ENCODE measurements around the gene GCNA. TPM values are rescaled to one million over a fixed set of nuclear protein-coding genes. Genes with fewer than 3 reads are reported as not detected.

The GCNA gene
- total and polyA plus RNA-seq, 10 of the 15 experiments (the other 5 are each of a cell fraction or from before 2014, with no cell fraction given): 0.37 to 1.6 (median 0.90) TPM

GRCh38 chrX:71619986-71620385 is 41.7 kb downstream of the GCNA start:
- H3K4me2 ChIP-seq (ENCODE audit: control insufficient read depth, insufficient read depth): no peak overlapping the region; the same call in 1 of the 2 replicates
- CTCF ChIA-PET: interaction anchor here (1.0 to 3.4 kb wide), 4 partner anchors 9 to 31 kb away, joined by 3 to 24 read pairs (median 10); no protein-coding TSS in a partner anchor
- intact Hi-C loops (cut with micrococcal nuclease; ENCODE audit: unreplicated experiment): loop anchor here (5.0 kb wide), 1 partner anchor 78 kb away; no protein-coding TSS in a partner anchor
- ATAC-seq (no peak), DNase-seq (ENCODE audit: low read depth, low spot score) (no peak), FAIRE-seq (no peak)
- RAD21 ChIA-PET (ENCODE audit: unreplicated experiment): interaction anchor here (0.9 to 3.8 kb wide), 7 partner anchors 13 to 89 kb away, joined by 3 to 24 read pairs (median 13); no protein-coding TSS in a partner anchor
- H3K27ac ChIP-seq (ENCODE audit: control insufficient read depth, insufficient read depth): peak overlapping the region; percentile 90
- in situ Hi-C loops (cut with MboI): loop anchor here (5.0 kb wide), 1 partner anchor 32 kb away; no protein-coding TSS in a partner anchor
- POLR2A ChIA-PET: interaction anchor here (1.5 to 1.7 kb wide), 2 partner anchors 10 to 86 kb away, joined by 4 to 9 read pairs; no protein-coding TSS in a partner anchor
- H2AFZ ChIP-seq (ENCODE audit: control insufficient read depth, low read depth, low read length): no peak overlapping the region
- TF ChIP-seq CHD2 (IDR thresholded peaks at IDR 0.05; ENCODE audit: borderline replicate concordance, low read depth, low read length) (no peak), ATF2 (IDR thresholded peaks at IDR 0.05; ENCODE audit: low read length) (no peak), TAF1 (IDR thresholded peaks at IDR 0.05; ENCODE audit: borderline replicate concordance, low read depth, low read length) (no peak), CTCF (IDR thresholded peaks at IDR 0.05 in 2 of 3, conservative IDR thresholded peaks at IDR 0.05 in 1 of 3; ENCODE audit: control insufficient read depth in 2 of 3, extremely low read depth in 1 of 3, insufficient read depth in 1 of 3, low read depth in 3 of 3, low read length in 3 of 3) (no peak), MAX (IDR thresholded peaks at IDR 0.05; ENCODE audit: low read depth, low read length) (no peak), BCL11A (IDR thresholded peaks at IDR 0.05; ENCODE audit: low read depth, low read length) (no peak), MTA2 (IDR thresholded peaks at IDR 0.05; ENCODE audit: low read depth) (no peak), TCF12 (IDR thresholded peaks at IDR 0.05; ENCODE audit: low read depth, low read length) (no peak), IKZF2 (IDR thresholded peaks at IDR 0.05) (no peak), SREBF2 (IDR thresholded peaks at IDR 0.05; ENCODE audit: low read length) (no peak), LARP7 (IDR thresholded peaks at IDR 0.05) (no peak), SRF (IDR thresholded peaks at IDR 0.05; ENCODE audit: low read depth in 2 of 2, low read length in 2 of 2) (no peak), PAX5 (IDR thresholded peaks at IDR 0.05; ENCODE audit: borderline replicate concordance, low read depth, low read length) (no peak), RFX5 (IDR thresholded peaks at IDR 0.05; ENCODE audit: low read depth, low read length) (no peak), CHD1 (IDR thresholded peaks at IDR 0.05; ENCODE audit: low read depth, low read length) (no peak)
- no peaks in the 10 kb centered on the region; the same call in 1 of the 3 replicates for H3K9me3 ChIP-seq (replicated peaks; ENCODE audit: control insufficient read depth, insufficient read depth, low read length)
- SMC1A ChIA-PET (ENCODE audit: uncharacterized antibody, unreplicated experiment): interaction anchor here (1.6 to 9.3 kb wide), 3 partner anchors 10 to 68 kb away, joined by 3 to 119 read pairs (median 7); no protein-coding TSS in a partner anchor
- H3K9ac ChIP-seq (ENCODE audit: control insufficient read depth, insufficient read depth, low read length): 0 out of 2 replicates have a peak overlapping the region, but pooled peaks have one; percentile 24
- H3K4me3 ChIP-seq: no peak overlapping the region
- WGBS (ENCODE audit: insufficient coverage, insufficient replicate concordance, low lambda C conversion rate, missing lambda C conversion rate): no CpG with 5 or more reads among the region's 1 CpG
- peaks cover 0 to 3% of the 10 kb centered on the region in 2 experiments; a peak in 1 of 4 replicates for H3K36me3 ChIP-seq (ENCODE audit: control insufficient read depth in 2 of 2, insufficient read depth in 2 of 2, low read length in 1 of 2)
- no peaks in the 10 kb centered on the region for H4K20me1 ChIP-seq (ENCODE audit: control insufficient read depth, insufficient read depth)
- H3K79me2 ChIP-seq (ENCODE audit: control insufficient read depth, insufficient read depth, low read length): peaks cover 22% of the 10 kb centered on the region
- BruUV-seq (replicated peaks): no TSS peak
- no peaks in the 10 kb centered on the region for H3K27me3 ChIP-seq (replicated peaks in 1 of 2; ENCODE audit: control insufficient read depth in 2 of 2, insufficient read depth in 2 of 2, low read length in 1 of 2)
- peaks cover 53% of the 10 kb centered on the region for H3K4me1 ChIP-seq (ENCODE audit: control insufficient read depth, insufficient read depth, low read length)
